RWPE2 (cell line): ENCODE results near the gene GH1.
"Not testable (repeated sequence)": the region's sequence is repeated elsewhere in the genome, so short reads cannot be mapped to it uniquely, and the experiment has no call there.

Experiments used
- ATAC-seq: fragments of 200-7000 bp; cut with Tn5 transposase; 3 replicates; pipeline ENCODE4 v1.9.1; 2021; ENCODE audit warnings: low read depth
- DNase-seq: peaks from one replicate; pipeline ENCODE4 v3.0.0-alpha.2; 2020; ENCODE audit warnings: low spot score
- H3K27ac ChIP-seq: fragments of 450-650 bp; 2 replicates; pipeline ENCODE4 v1.5.1; 2017; ENCODE audit warnings: mild to moderate bottlenecking; ENCODE audit not compliant: poor library complexity, severe bottlenecking
- H3K27me3 ChIP-seq: fragments of 250-450 bp; sonication (Bioruptor Pico); 2 replicates; pipeline ENCODE4 v1.5.1; 2021; ENCODE audit warnings: mild to moderate bottlenecking, moderate library complexity; ENCODE audit not compliant: insufficient read depth, poor library complexity, severe bottlenecking
- H3K36me3 ChIP-seq: fragments of 250-450 bp; sonication (Bioruptor Pico); 2 replicates; pipeline ENCODE4 v1.5.1; 2020; ENCODE audit warnings: low read depth, mild to moderate bottlenecking, moderate library complexity
- H3K4me1 ChIP-seq: fragments of 250-450 bp; sonication (Bioruptor Pico); 2 replicates; pipeline ENCODE4 v1.5.1; 2021; ENCODE audit warnings: mild to moderate bottlenecking, moderate library complexity; ENCODE audit not compliant: insufficient read depth, poor library complexity, severe bottlenecking
- H3K4me3 ChIP-seq: fragments of 250-450 bp; sonication (Bioruptor Pico); 2 replicates; pipeline ENCODE4 v1.5.1; 2021; ENCODE audit warnings: mild to moderate bottlenecking, moderate library complexity; ENCODE audit not compliant: severe bottlenecking
- H3K9me3 ChIP-seq: fragments of 250-450 bp; sonication (Bioruptor Pico); 2 replicates; pipeline ENCODE4 v1.5.1; 2021; ENCODE audit warnings: mild to moderate bottlenecking, moderate library complexity; ENCODE audit not compliant: severe bottlenecking
- CTCF ChIP-seq: fragments of 450-650 bp; IDR thresholded peaks from one replicate; pipeline ENCODE4 v1.5.1; 2017; ENCODE audit warnings: mild to moderate bottlenecking, moderate library complexity; ENCODE audit not compliant: poor library complexity, severe bottlenecking

Gene GH1

GRCh38 chr17:63907161-63907778 is 11.4 kb downstream of the GH1 start:
- H3K4me1 ChIP-seq, H3K36me3 ChIP-seq, H3K27me3 ChIP-seq, H3K9me3 ChIP-seq, H3K27ac ChIP-seq, H3K4me3 ChIP-seq: not testable (repeated sequence)
- peak; percentile 20 for TF ChIP-seq CTCF
- DNase-seq = peak; percentile 28
- ATAC-seq = peak; percentile 57; the same call in 2 of the 3 replicates

GRCh38 chr17:63904796-63905195 is 13.8 kb downstream of the GH1 start:
- not testable (repeated sequence) for H3K4me3 ChIP-seq, H3K9me3 ChIP-seq, ATAC-seq, H3K27ac ChIP-seq, H3K36me3 ChIP-seq, H3K27me3 ChIP-seq, H3K4me1 ChIP-seq
- DNase-seq = peak; percentile 11

GRCh38 chr17:63903787-63904201 is 14.8 kb downstream of the GH1 start:
- DNase-seq, H3K4me3 ChIP-seq: not testable (repeated sequence)
- peak; percentile 62 for TF ChIP-seq CTCF

GRCh38 chr17:63901971-63902370 is 16.7 kb downstream of the GH1 start:
- H3K36me3 ChIP-seq, H3K9me3 ChIP-seq, ATAC-seq, H3K4me3 ChIP-seq, H3K27ac ChIP-seq, H3K27me3 ChIP-seq, H3K4me1 ChIP-seq: not testable (repeated sequence)
- peak; percentile 24 for DNase-seq

More at GRCh38 chr17:63903787-63904201, 14.8 kb downstream of the GH1 start:
- not testable (repeated sequence) for H3K27me3 ChIP-seq, H3K9me3 ChIP-seq, H3K27ac ChIP-seq, H3K36me3 ChIP-seq, H3K4me1 ChIP-seq
- ATAC-seq = peak; percentile 37

GRCh38 chr17:63898899-63899798 is 19.5 kb downstream of the GH1 start:
- not testable (repeated sequence) for H3K4me3 ChIP-seq, H3K4me1 ChIP-seq, H3K27ac ChIP-seq, DNase-seq, H3K27me3 ChIP-seq, H3K9me3 ChIP-seq, H3K36me3 ChIP-seq
- peak; percentile 71 for ATAC-seq

- ATAC-seq, H3K9me3 ChIP-seq, H3K27me3 ChIP-seq, H3K4me3 ChIP-seq, DNase-seq, H3K4me1 ChIP-seq, H3K27ac ChIP-seq, H3K36me3 ChIP-seq: not testable (repeated sequence)
Observed at GRCh38 chr17:63896524-63897354, 21.9 kb downstream of the GH1 start, which contains the start of gene CSH1. Gene CSH1, minus strand, starts transcription at chr17:63896574. Its CDS starts 63 bp downstream, at chr17:63896511.

GRCh38 chr17:63894821-63895220 is 23.8 kb downstream of the GH1 start:
- not testable (repeated sequence) for H3K27me3 ChIP-seq, H3K36me3 ChIP-seq, ATAC-seq, H3K4me3 ChIP-seq, H3K9me3 ChIP-seq, H3K27ac ChIP-seq, H3K4me1 ChIP-seq, DNase-seq

- H3K4me1 ChIP-seq, H3K27me3 ChIP-seq, H3K36me3 ChIP-seq, H3K27ac ChIP-seq, H3K9me3 ChIP-seq, ATAC-seq, H3K4me3 ChIP-seq, DNase-seq: not testable (repeated sequence)
Observed at GRCh38 chr17:63894021-63894420, 24.6 kb downstream of the GH1 start.
